Retinal pigment epithelial cell (primary cell): ENCODE measurements around the gene GPR158.

Source experiments
- DNase-seq: peaks from one replicate; pipeline ENCODE4 v3.0.0-alpha.2; 2010; ENCODE audit warnings: low read depth
- H3K4me3 ChIP-seq: 2 replicates; pipeline ENCODE4 v1.5.1; 2011; ENCODE audit warnings: mild to moderate bottlenecking, low read length, control low read depth, moderate library complexity
- TF ChIP-seq, protein P1 (sequence below): conservative IDR thresholded peaks from 2 replicates; pipeline ENCODE4 v1.5.1; 2011; ENCODE audit warnings: low read depth, low read length, control low read depth, inconsistent platforms

Gene GPR158

DNA sequence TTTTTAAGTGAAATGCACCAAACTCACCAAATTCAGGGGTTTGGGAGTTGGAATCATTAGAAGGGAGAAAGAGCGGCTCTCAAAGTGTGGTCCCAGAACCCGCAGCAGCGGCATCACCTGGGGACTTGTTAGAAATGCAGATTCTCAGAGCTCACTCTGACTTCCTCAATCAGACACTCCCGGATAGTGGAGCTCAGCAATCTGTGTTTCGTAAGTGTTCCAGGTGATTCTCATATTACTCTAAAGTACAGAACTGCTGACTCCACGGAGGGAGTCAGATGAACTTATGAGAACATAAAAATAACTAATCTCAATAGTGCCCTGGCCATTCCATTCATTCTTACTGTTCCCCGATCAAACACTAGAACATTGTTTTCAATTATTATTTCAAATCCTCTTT lies 400.5 kb downstream of the GPR158 start:
- peak; percentile 45 for DNase-seq
- TF ChIP-seq, protein P1, sequence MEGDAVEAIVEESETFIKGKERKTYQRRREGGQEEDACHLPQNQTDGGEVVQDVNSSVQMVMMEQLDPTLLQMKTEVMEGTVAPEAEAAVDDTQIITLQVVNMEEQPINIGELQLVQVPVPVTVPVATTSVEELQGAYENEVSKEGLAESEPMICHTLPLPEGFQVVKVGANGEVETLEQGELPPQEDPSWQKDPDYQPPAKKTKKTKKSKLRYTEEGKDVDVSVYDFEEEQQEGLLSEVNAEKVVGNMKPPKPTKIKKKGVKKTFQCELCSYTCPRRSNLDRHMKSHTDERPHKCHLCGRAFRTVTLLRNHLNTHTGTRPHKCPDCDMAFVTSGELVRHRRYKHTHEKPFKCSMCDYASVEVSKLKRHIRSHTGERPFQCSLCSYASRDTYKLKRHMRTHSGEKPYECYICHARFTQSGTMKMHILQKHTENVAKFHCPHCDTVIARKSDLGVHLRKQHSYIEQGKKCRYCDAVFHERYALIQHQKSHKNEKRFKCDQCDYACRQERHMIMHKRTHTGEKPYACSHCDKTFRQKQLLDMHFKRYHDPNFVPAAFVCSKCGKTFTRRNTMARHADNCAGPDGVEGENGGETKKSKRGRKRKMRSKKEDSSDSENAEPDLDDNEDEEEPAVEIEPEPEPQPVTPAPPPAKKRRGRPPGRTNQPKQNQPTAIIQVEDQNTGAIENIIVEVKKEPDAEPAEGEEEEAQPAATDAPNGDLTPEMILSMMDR: no peak
- no peak overlapping the region for H3K4me3 ChIP-seq

DNA sequence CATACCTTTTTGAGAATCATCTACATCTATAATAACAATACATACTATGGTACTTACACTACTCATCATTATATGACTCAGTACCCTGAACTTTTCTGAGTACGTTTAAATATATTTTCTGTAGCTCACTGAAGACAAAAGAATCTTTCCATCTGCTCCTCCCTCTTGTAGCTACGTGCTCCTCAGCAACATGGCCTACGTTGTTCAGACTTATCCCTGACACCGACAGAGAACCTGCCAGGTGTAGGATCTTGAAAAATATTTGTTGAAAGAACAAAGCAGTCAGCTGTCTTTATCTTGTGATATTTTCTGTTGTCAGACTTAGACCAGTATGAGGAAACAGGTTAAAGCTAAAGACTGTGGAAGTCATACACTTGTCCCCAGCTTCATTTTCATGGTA lies 403.3 kb downstream of the GPR158 start:
- H3K4me3 ChIP-seq: no peak overlapping the region
- DNase-seq: no peak
- TF ChIP-seq, protein P1: no peak

DNA sequence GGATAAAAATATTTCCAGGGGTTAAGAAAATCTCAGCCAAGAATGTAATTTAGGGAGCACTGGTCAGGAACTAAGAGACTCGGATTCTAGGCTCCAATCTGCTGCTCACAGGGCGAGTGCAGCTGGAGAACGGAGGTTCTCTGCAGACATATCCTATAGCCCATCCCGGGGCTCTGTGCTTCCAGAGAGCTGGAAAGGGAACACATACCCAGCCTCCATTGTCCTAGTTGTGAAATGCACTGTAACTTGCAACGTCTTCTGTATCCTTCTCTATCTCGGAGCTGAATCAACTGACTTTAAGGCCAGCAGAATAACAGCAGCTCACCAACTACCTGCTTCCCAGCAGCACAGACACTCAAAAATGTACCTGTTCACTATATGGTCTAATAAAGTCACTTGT lies 408.2 kb downstream of the GPR158 start:
- no peak for DNase-seq
- TF ChIP-seq, protein P1: no peak
- no peak overlapping the region for H3K4me3 ChIP-seq

DNA sequence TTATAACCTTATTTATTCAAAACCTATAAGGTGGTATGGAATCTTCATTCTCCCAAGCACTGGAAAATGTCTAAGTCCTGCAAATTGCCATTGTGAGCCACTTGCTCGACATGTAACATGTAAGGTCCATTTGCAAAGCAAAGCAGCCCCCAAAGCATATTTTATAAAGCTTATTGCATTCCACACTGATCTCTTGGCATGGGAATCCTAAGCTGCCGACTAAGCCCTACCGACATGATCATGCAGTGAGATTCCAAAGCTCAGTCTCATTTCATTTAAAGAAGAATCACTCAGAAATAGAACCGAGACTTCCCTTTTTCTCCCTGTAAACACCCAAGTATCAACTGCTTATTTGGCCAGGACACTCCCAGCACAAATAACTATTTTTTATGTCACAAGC lies 425.9 kb downstream of the GPR158 start:
- H3K4me3 ChIP-seq: no peak overlapping the region
- DNase-seq: peak; percentile 92
- TF ChIP-seq, protein P1: no peak

DNA sequence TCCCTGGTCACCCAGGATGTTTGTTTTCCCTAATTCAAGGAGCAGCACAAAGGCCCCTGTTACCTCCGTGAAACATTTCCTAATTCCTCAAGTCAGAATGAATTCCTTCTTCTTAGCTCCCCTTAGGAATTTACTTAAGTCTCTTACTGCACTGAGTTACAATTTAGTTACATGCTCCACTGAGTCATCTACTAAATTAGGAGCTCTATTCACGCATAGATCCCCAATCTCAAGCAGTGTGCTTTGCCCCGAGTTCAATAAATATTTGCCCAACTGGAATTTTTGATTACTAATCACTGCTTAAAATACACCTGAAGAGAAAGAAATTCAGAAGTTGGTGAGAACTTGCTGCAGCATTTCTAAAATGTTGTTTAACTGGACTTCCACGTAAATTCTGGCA lies 429.8 kb downstream of the GPR158 start:
- DNase-seq: peak; percentile 81
- TF ChIP-seq, protein P1: no peak
- H3K4me3 ChIP-seq: no peak overlapping the region

DNA sequence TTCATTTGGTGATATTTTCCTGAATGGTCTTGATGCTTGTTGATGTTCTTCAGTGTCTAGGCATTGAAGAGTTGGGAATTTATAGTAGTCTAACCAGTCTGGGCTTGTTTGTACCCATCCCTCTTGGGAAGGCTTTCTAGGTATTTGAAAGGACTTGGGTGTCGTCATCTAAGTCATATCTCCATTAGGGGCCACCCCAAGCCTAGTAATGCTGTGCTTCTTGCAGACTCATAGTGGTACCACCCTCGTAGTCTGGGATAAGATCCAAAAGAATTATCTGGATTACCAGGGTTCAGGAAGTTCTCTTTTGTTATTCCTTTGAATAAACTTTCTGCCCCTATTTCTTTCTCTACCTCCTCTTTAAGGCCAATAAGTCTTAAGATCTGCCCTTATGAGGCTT lies 439.9 kb downstream of the GPR158 start:
- H3K4me3 ChIP-seq: no peak overlapping the region
- TF ChIP-seq, protein P1: no peak
- DNase-seq: no peak

DNA sequence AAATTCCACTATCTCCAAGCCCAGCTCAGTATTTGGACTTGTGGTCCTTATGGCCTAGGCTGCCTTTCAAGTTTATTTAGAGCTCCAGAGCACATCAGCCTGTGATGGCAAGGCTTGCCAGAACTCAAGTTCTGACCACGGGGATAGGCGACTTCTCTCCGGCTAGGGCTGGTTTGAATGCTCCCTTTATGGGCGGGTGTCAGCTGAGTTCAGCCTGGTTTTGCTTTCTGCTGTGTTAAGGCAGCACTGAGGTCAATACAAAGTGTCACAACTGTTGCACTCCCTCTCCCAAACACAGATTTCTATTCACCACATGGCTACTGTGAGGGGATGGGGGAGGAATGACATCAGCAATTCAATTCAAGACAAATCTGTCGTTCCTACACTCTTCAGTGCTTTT lies 441.1 kb downstream of the GPR158 start:
- DNase-seq: no peak
- H3K4me3 ChIP-seq: no peak overlapping the region
- TF ChIP-seq, protein P1: no peak
